Neural progenitor cell (in vitro differentiated cells): ENCODE data around the gene PRRC2B. TPM values are rescaled to one million over a fixed set of nuclear protein-coding genes. Genes with fewer than 3 reads are reported as not detected.

Source experiments
- DNase-seq: peaks from one replicate; pipeline ENCODE4 v3.0.0-alpha.2; 2016; ENCODE audit warnings: low spot score
- H2AFZ ChIP-seq: fragments of 200-600 bp; sonication (generic); replicated peaks from 2 replicates; pipeline ENCODE4 v1.6.1; 2016; ENCODE audit warnings: antibody characterized with exemption
- H3F3A ChIP-seq: fragments of 200-600 bp; sonication (generic); 2 replicates; pipeline ENCODE4 v1.6.1; 2016; ENCODE audit warnings: antibody characterized with exemption, low read depth
- H3K27ac ChIP-seq: fragments of 200-600 bp; sonication (generic); 2 replicates; pipeline ENCODE4 v1.5.1; 2016; ENCODE audit warnings: mild to moderate bottlenecking
- H3K27me3 ChIP-seq: fragments of 200-600 bp; sonication (generic); 2 replicates; pipeline ENCODE4 v1.6.1; 2016; ENCODE audit warnings: mild to moderate bottlenecking, moderate library complexity
- H3K36me3 ChIP-seq: fragments of 200-600 bp; sonication (generic); 2 replicates; pipeline ENCODE4 v1.5.1; 2016
- H3K4me1 ChIP-seq: fragments of 200-600 bp; sonication (generic); 2 replicates; pipeline ENCODE4 v1.6.1; 2016; ENCODE audit warnings: mixed run types
- H3K4me2 ChIP-seq: fragments of 200-600 bp; sonication (generic); 2 replicates; pipeline ENCODE4 v1.6.1; 2016
- H3K4me3 ChIP-seq: fragments of 200-600 bp; sonication (generic); 2 replicates; pipeline ENCODE4 v1.5.1; 2016
- H3K79me2 ChIP-seq: fragments of 200-600 bp; sonication (generic); 2 replicates; pipeline ENCODE4 v1.6.1; 2016; ENCODE audit warnings: low read depth
- H3K9ac ChIP-seq: fragments of 200-600 bp; sonication (generic); 2 replicates; pipeline ENCODE4 v1.6.1; 2016
- H3K9me3 ChIP-seq: fragments of 200-600 bp; sonication (generic); 2 replicates; pipeline ENCODE4 v1.5.1; 2016; ENCODE audit warnings: low read depth
- H4K20me1 ChIP-seq: fragments of 200-600 bp; sonication (generic); 2 replicates; pipeline ENCODE4 v1.6.1; 2016; ENCODE audit warnings: low read depth
- H3K27ac Mint-ChIP-seq: 3 replicates; pipeline ENCODE4 v1.8.0; 2021; ENCODE audit warnings: mixed read lengths
- H3K27me3 Mint-ChIP-seq: 2 replicates; pipeline ENCODE4 v1.8.0; 2022; ENCODE audit warnings: low read depth, mild to moderate bottlenecking, inconsistent platforms, moderate library complexity, mixed read lengths; ENCODE audit not compliant: insufficient read depth
- H3K36me3 Mint-ChIP-seq: 3 replicates; pipeline ENCODE4 v1.8.0; 2021; ENCODE audit warnings: mixed read lengths
- H3K4me1 Mint-ChIP-seq: 3 replicates; pipeline ENCODE4 v1.8.0; 2021; ENCODE audit warnings: mixed read lengths
- H3K4me3 Mint-ChIP-seq: 3 replicates; pipeline ENCODE4 v1.8.0; 2021; ENCODE audit warnings: mild to moderate bottlenecking, moderate library complexity, mixed read lengths
- H3K9me3 Mint-ChIP-seq: 3 replicates; pipeline ENCODE4 v1.8.0; 2020; ENCODE audit warnings: mixed read lengths
- CTCF ChIP-seq: fragments of 200-600 bp; sonication (generic); IDR thresholded peaks from 2 replicates; pipeline ENCODE4 v1.5.1; 2017; ENCODE audit warnings: antibody characterized with exemption, mild to moderate bottlenecking
- EZH2 ChIP-seq: fragments of 200-600 bp; sonication (generic); IDR thresholded peaks from 2 replicates; pipeline ENCODE4 v1.6.1; 2017; ENCODE audit warnings: antibody characterized with exemption, mild to moderate bottlenecking, moderate library complexity
- EZH2phosphoT487 ChIP-seq: fragments of 200-600 bp; sonication (generic); IDR thresholded peaks from 2 replicates; pipeline ENCODE4 v1.6.1; 2017; ENCODE audit warnings: antibody characterized with exemption
- total RNA-seq: library from RNA; depleted of rRNA; stranded (reverse); fragments of >200 nt; gene quantifications from 2 replicates; pipeline ENCODE4 v1.2.3, GENCODE V29; 2015; ENCODE audit warnings: low replicate concordance

The PRRC2B gene
- total RNA-seq, 1 donor from 2014 or later = 139 TPM

GRCh38 chr9:131487001-131487400 is 93.1 kb downstream of the PRRC2B start:
- no peak overlapping the region for H3K9ac ChIP-seq
- peaks cover 3% of the 10 kb centered on the region for H3K36me3 ChIP-seq
- H3K4me3 ChIP-seq = no peak overlapping the region
- H3K4me1 ChIP-seq = no peaks in the 10 kb centered on the region
- H3K9me3 Mint-ChIP-seq = peaks cover 2% of the 10 kb centered on the region
- H3K4me3 Mint-ChIP-seq = no peak overlapping the region
- H3K9me3 ChIP-seq = no peaks in the 10 kb centered on the region
- H3F3A ChIP-seq = peaks cover 3% of the 10 kb centered on the region
- H3K79me2 ChIP-seq = no peaks in the 10 kb centered on the region
- no peak overlapping the region for H2AFZ ChIP-seq
- H3K4me2 ChIP-seq = no peak overlapping the region
- H3K4me1 Mint-ChIP-seq = peaks cover 2% of the 10 kb centered on the region
- H3K36me3 Mint-ChIP-seq = peaks cover 58% of the 10 kb centered on the region
- no peak overlapping the region for H3K27ac ChIP-seq
- peaks cover 68% of the 10 kb centered on the region for H4K20me1 ChIP-seq
- TF ChIP-seq EZH2 = no peak
- TF ChIP-seq CTCF = no peak
- TF ChIP-seq EZH2phosphoT487 = no peak
- no peak overlapping the region for H3K27ac Mint-ChIP-seq
- no peak for DNase-seq
- H3K27me3 Mint-ChIP-seq = peaks cover 17% of the 10 kb centered on the region
- no peaks in the 10 kb centered on the region for H3K27me3 ChIP-seq

GRCh38 chr9:131487621-131488031 is 93.7 kb downstream of the PRRC2B start:
- Histone ChIP-seq H2AFZ (no peak overlapping the region), H4K20me1 (peaks cover 68% of the 10 kb centered on the region), H3K9me3 (no peaks in the 10 kb centered on the region), H3F3A (peaks cover 3% of the 10 kb centered on the region), H3K27ac (no peak overlapping the region), H3K9ac (no peak overlapping the region), H3K79me2 (no peaks in the 10 kb centered on the region), H3K27me3 (no peaks in the 10 kb centered on the region), H3K4me2 (no peak overlapping the region), H3K4me3 (no peak overlapping the region), H3K4me1 (no peaks in the 10 kb centered on the region), H3K36me3 (peaks cover 3% of the 10 kb centered on the region)
- peaks cover 16% of the 10 kb centered on the region for H3K27me3 Mint-ChIP-seq
- peaks cover 2% of the 10 kb centered on the region for H3K9me3 Mint-ChIP-seq
- DNase-seq = no peak
- no peak overlapping the region for H3K27ac Mint-ChIP-seq
- TF ChIP-seq EZH2 = no peak
- TF ChIP-seq CTCF = no peak
- no peak for TF ChIP-seq EZH2phosphoT487
- peaks cover 2% of the 10 kb centered on the region for H3K4me1 Mint-ChIP-seq
- no peak overlapping the region for H3K4me3 Mint-ChIP-seq
- H3K36me3 Mint-ChIP-seq = peaks cover 52% of the 10 kb centered on the region

- no peak overlapping the region for H3K27ac ChIP-seq
- no peaks in the 10 kb centered on the region for H3K79me2 ChIP-seq
- Mint-ChIP-seq H3K4me1 (peaks cover 2% of the 10 kb centered on the region), H3K36me3 (peaks cover 54% of the 10 kb centered on the region), H3K4me3 (no peak overlapping the region), H3K27me3 (peaks cover 23% of the 10 kb centered on the region), H3K9me3 (peaks cover 2% of the 10 kb centered on the region), H3K27ac (no peak overlapping the region)
- peaks cover 66% of the 10 kb centered on the region for H4K20me1 ChIP-seq
- no peak for DNase-seq
- TF ChIP-seq CTCF = no peak
- no peak for TF ChIP-seq EZH2
- H3K27me3 ChIP-seq = no peaks in the 10 kb centered on the region
- no peaks in the 10 kb centered on the region for H3K9me3 ChIP-seq
- H3K4me2 ChIP-seq = no peak overlapping the region
- no peak overlapping the region for H3K4me3 ChIP-seq
- H2AFZ ChIP-seq = no peak overlapping the region
- peaks cover 6% of the 10 kb centered on the region for H3K36me3 ChIP-seq
- peaks cover 3% of the 10 kb centered on the region for H3F3A ChIP-seq
- no peak overlapping the region for H3K9ac ChIP-seq
- no peaks in the 10 kb centered on the region for H3K4me1 ChIP-seq
These were observed 96.6 kb downstream of the PRRC2B start for GRCh38 chr9:131490514-131490913.
